Activated naive CD8-positive, alpha-beta T cell (primary cell): ENCODE measurements around the gene PLPPR1.

Source experiments
- H3K27ac Mint-ChIP-seq: one replicate; pipeline ENCODE4 v1.8.0; 2021; ENCODE audit warnings: mixed read lengths
- H3K27me3 Mint-ChIP-seq: one replicate; pipeline ENCODE4 v1.8.0; 2021; ENCODE audit warnings: mixed read lengths
- H3K36me3 Mint-ChIP-seq: one replicate; pipeline ENCODE4 v1.8.0; 2021; ENCODE audit warnings: mixed read lengths
- H3K4me1 Mint-ChIP-seq: one replicate; pipeline ENCODE4 v1.8.0; 2021; ENCODE audit warnings: low read depth, mixed read lengths
- H3K4me3 Mint-ChIP-seq: one replicate; pipeline ENCODE4 v1.8.0; 2021; ENCODE audit warnings: mild to moderate bottlenecking, mixed read lengths
- H3K9me3 Mint-ChIP-seq: one replicate; pipeline ENCODE4 v1.8.0; 2021; ENCODE audit warnings: low read depth, mixed read lengths

The PLPPR1 gene

DNA sequence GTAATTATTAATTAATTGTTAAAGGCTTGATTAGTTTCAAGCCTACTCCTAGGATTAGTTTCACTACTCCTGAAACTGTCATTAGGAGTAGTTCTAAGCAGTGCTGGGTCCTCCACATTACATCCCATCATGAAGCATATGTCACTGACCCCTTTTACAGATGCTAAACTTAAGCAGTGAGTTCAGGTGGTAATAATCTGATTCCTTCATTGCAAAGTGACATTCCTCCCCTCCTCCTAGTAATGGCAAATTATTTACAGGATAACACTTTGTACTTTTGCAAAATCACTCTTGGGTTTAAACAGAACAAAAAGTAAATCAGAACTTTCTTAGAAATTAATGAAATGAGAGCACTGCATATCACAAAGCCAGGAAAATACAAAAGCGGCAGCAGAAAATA, 303.8 kb downstream of the PLPPR1 start:
- Mint-ChIP-seq H3K36me3 (no peaks in the 10 kb centered on the region), H3K27me3 (peaks cover 8% of the 10 kb centered on the region), H3K9me3 (peaks cover 2% of the 10 kb centered on the region), H3K4me1 (no peaks in the 10 kb centered on the region), H3K4me3 (no peak overlapping the region), H3K27ac (no peak overlapping the region)

DNA sequence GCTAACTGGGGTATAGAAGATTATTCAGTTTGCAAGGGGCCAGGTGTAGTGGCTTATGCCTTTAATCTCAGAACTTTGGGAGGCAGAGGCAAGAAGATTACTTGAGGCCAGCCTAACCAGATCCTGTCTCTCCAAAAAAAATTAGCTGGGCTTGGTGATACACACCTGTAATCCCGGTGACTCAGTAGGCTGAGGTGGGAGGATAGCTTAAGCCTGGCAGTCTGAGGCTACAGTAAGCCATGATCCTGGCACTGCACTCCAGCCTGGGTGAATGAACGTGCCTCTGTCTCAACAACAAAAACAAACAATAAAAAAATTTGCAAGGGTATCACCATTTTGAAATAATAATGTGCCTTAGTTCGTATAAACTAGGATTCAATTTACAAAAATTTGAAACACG, 305.0 kb downstream of the PLPPR1 start:
- Mint-ChIP-seq H3K36me3 (no peaks in the 10 kb centered on the region), H3K4me3 (no peak overlapping the region), H3K9me3 (no peaks in the 10 kb centered on the region), H3K4me1 (no peaks in the 10 kb centered on the region), H3K27ac (no peak overlapping the region), H3K27me3 (peaks cover 5% of the 10 kb centered on the region)

DNA sequence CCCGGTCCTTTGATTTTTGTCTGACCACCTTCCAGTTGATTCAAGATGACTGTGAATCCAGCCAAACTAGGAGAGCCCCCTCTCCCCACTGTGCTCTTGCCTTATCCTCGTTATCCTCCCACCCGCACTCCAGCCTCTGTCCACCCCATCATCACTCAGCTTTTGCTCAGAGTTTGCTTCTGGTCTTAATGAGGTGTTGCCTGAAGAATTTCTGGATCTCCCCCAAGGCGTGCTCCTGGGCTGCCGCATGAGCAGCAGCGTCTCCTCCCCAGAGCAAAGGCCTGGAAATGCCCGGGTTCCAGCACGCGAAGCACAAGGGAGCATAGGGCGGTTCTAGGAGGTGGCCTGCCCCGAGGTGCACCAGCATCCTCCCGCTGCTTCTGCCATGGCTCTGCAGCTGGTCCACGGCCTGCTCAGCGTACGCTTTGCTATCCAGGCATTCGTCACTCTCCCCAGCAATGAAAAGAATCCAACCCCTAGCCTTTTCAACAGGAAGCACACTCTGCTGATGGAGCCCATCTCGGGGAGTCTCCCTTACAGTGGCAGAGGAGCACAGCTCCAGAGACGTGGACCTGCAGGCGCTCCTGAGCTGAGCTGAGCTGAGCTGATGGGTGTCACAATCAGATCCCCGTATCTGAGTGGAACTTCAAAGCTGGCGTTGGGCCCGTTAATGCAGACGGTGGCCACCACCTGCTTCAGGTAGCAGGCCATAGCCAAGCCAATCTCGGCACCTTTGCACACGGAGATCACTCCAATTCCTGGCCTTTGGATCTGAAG, 305.6 kb downstream of the PLPPR1 start:
- H3K36me3 Mint-ChIP-seq, result no peaks in the 10 kb centered on the region
- H3K4me1 Mint-ChIP-seq, result no peaks in the 10 kb centered on the region
- H3K9me3 Mint-ChIP-seq, result no peaks in the 10 kb centered on the region
- no peak overlapping the region for H3K27ac Mint-ChIP-seq
- peaks cover 7% of the 10 kb centered on the region for H3K27me3 Mint-ChIP-seq
- no peak overlapping the region for H3K4me3 Mint-ChIP-seq

DNA sequence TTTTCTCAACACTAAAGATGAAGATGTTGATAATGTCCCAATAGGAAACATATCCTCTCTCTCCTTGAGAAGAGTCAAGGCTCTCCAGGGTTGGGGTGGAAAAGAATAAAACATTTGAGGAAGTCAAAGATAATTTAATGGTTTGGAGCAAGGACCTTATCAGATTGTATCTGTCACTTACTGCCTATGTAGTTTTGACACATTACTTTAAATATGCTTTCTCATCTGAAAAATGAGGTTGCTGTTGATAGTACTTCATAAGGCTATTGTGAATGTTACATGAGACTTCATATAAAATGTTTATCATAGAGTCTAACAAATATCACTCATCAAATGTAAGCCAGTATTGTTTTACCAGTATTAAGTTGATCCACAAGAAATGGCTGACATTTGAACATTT, 307.6 kb downstream of the PLPPR1 start:
- Mint-ChIP-seq H3K9me3 (no peaks in the 10 kb centered on the region), H3K4me1 (no peaks in the 10 kb centered on the region), H3K27me3 (peaks cover 10% of the 10 kb centered on the region), H3K27ac (no peak overlapping the region), H3K4me3 (no peak overlapping the region), H3K36me3 (no peaks in the 10 kb centered on the region)

DNA sequence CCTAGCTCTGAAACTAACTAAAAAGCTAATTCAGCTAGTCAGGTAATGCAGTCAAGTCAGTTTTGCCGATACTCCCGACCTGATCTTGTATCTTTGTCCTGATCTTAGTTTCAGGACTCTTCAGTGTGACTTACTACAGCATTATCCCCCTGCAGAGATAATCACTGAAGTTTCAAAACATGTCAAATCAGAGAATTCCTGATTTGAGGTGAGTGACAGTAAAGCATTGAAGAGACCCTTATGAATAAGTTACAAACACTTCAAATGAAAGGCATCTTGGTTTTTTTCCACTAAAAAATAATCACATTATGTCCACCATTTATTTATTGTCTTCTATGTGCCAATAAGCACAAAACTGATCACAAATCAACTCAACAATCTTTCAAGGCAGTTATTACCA, 308.7 kb downstream of the PLPPR1 start:
- H3K4me1 Mint-ChIP-seq, result no peaks in the 10 kb centered on the region
- no peak overlapping the region for H3K27ac Mint-ChIP-seq
- no peaks in the 10 kb centered on the region for H3K36me3 Mint-ChIP-seq
- peaks cover 15% of the 10 kb centered on the region for H3K27me3 Mint-ChIP-seq
- no peaks in the 10 kb centered on the region for H3K9me3 Mint-ChIP-seq
- H3K4me3 Mint-ChIP-seq, result no peak overlapping the region

DNA sequence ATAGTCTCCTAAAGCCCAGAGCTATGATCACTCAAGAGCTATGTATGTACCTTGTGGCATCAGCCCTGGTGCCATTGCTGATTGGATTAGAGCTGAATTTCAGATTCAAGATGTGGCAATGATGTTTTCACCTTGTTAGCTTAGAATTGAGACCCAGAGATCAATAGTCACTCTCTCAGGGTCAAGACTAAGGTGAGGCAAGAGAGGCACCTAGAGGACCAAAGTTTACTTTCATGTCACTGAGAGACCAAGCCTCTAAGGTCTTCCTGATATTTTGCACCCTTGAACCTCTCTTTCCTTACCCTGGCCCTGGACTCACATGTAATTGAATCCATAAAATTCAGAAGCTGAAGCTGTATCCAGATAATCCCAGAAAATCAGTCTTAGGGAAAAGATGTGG, 313.4 kb downstream of the PLPPR1 start:
- Mint-ChIP-seq H3K4me1 (no peaks in the 10 kb centered on the region), H3K4me3 (no peak overlapping the region), H3K27me3 (peaks cover 18% of the 10 kb centered on the region)

DNA sequence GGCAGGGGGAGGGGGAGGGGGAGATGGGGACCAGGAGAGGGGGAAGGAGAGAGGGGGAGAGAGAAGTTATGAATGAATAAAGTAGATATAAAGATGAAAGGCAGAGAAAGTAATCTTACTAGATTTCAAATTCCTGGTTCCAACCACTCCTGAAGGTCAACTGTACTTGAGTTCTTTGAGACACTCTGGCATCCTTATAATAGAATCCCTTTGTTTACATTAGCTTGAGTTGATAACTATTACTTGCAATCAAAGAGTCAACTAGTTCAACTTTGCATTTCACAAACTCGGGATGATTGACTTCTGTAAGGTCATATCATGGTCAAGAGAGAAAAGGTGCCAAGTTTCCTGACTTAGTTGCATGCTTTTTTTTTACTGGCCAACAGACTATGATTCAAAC, 314.1 kb downstream of the PLPPR1 start:
- no peaks in the 10 kb centered on the region for H3K4me1 Mint-ChIP-seq
- peaks cover 14% of the 10 kb centered on the region for H3K27me3 Mint-ChIP-seq
- no peak overlapping the region for H3K4me3 Mint-ChIP-seq
- no peaks in the 10 kb centered on the region for H3K9me3 Mint-ChIP-seq
- no peak overlapping the region for H3K27ac Mint-ChIP-seq
- H3K36me3 Mint-ChIP-seq, result no peaks in the 10 kb centered on the region

More for the DNA sequence above, 313.4 kb downstream of the PLPPR1 start:
- H3K27ac Mint-ChIP-seq, result no peak overlapping the region
- H3K36me3 Mint-ChIP-seq, result no peaks in the 10 kb centered on the region
- H3K9me3 Mint-ChIP-seq, result no peaks in the 10 kb centered on the region

DNA sequence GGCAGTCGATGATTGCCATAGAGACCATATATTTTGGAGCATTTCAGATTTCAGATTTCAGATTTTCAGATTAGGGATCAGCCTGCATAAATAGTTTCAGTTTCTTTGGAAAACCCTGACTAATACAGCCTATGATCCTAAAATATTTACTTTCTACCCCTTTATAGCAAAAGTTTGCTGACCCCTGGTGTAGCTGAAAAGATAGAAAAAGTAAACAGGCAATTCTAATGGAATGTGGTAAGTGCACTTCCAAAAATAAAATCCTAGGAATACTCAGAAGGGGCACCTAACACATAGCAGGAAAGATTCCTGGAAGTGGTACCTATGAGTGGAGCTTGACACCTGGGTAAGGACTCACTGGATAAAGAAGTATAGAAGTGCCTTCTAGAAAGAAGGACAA, 321.8 kb downstream of the PLPPR1 start:
- H3K27me3 Mint-ChIP-seq, result peaks cover 6% of the 10 kb centered on the region
- no peak overlapping the region for H3K27ac Mint-ChIP-seq
- no peaks in the 10 kb centered on the region for H3K4me1 Mint-ChIP-seq
- H3K4me3 Mint-ChIP-seq, result no peak overlapping the region
- no peaks in the 10 kb centered on the region for H3K9me3 Mint-ChIP-seq
- H3K36me3 Mint-ChIP-seq, result no peaks in the 10 kb centered on the region

DNA sequence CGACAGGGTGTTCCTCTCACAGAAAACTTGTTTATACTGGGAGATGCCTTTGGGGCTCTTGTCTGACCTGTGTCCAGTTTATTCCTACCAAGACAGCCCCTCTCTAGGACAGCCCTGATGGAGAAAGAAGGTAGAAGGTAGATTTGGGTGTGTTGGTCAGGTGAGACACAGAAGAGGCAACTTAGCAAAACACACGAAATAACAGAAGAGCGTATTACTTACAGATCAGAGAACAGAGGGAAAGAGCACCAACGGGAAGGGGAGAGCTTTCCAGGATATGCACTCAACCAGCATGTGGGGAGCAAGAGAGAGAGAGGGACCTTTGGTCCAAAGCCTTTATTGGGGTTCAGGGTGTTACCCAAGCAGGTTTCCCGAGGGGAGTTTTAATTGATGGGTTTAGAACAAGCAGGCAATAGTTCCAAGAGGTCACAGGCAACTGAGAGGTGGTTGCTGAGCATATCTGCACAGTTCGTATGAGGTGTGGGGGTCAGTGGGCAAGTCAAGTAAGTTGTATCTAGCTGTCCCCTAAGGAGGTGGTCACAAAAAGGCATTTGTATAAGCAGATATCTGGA, 324.5 kb downstream of the PLPPR1 start:
- Mint-ChIP-seq H3K27me3 (peaks cover 4% of the 10 kb centered on the region), H3K4me3 (no peak overlapping the region), H3K4me1 (no peaks in the 10 kb centered on the region), H3K27ac (no peak overlapping the region), H3K36me3 (no peaks in the 10 kb centered on the region), H3K9me3 (no peaks in the 10 kb centered on the region)

DNA sequence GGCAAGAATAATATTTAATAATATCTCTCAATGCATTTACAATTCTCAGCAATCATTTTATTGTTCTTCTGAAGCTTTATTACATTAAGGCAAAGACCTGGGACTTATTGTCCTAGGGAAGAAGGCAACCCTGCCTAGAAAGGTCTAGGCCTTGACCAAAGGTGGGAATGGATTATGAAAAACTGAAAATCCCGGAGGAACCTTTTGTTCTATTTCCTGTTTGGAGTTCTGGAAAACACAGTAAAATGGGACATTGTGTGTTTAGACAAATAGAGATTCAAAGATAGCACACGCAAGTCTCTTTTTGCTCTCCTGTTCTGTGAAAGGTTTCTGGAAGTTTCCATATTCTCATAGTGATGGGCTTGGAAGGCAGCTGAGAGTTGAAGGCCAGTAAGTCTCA, 325.2 kb downstream of the PLPPR1 start:
- peaks cover 4% of the 10 kb centered on the region for H3K27me3 Mint-ChIP-seq
- H3K9me3 Mint-ChIP-seq, result no peaks in the 10 kb centered on the region
- no peaks in the 10 kb centered on the region for H3K4me1 Mint-ChIP-seq

DNA sequence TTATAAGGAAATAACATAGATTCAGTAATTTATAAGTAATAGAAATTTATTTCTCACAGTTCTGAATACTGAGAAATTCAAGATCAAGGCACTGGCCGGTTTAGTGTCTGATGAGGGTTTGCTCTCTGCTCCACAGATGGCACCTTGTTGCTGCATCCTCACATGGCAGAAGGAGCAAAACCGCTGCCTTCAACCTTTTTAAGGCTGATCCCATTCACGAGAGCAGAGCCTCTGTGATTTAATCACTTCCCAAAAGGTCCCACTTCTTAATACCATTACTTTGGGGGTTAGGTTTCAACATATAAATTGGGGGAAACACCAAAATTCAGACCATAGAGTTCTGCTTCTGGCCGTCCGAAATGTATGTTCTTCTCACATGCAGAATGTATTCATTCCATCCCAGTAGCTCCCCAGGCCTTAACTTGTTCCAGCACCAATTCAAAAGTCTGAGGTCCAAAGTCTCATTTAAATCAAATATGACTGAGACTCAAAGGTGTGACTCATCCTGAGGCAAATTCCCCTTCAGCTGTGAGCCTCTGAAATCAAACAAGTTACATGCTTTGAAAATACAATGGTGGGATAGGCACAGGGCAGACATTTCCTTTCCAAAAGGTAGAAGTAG, 325.7 kb downstream of the PLPPR1 start:
- no peaks in the 10 kb centered on the region for H3K36me3 Mint-ChIP-seq
- peaks cover 3% of the 10 kb centered on the region for H3K27me3 Mint-ChIP-seq
- no peak overlapping the region for H3K27ac Mint-ChIP-seq
- no peaks in the 10 kb centered on the region for H3K9me3 Mint-ChIP-seq
- H3K4me1 Mint-ChIP-seq, result no peaks in the 10 kb centered on the region
- H3K4me3 Mint-ChIP-seq, result no peak overlapping the region

More for the DNA sequence above, 325.2 kb downstream of the PLPPR1 start:
- no peak overlapping the region for H3K27ac Mint-ChIP-seq
- no peak overlapping the region for H3K4me3 Mint-ChIP-seq
- no peaks in the 10 kb centered on the region for H3K36me3 Mint-ChIP-seq

DNA sequence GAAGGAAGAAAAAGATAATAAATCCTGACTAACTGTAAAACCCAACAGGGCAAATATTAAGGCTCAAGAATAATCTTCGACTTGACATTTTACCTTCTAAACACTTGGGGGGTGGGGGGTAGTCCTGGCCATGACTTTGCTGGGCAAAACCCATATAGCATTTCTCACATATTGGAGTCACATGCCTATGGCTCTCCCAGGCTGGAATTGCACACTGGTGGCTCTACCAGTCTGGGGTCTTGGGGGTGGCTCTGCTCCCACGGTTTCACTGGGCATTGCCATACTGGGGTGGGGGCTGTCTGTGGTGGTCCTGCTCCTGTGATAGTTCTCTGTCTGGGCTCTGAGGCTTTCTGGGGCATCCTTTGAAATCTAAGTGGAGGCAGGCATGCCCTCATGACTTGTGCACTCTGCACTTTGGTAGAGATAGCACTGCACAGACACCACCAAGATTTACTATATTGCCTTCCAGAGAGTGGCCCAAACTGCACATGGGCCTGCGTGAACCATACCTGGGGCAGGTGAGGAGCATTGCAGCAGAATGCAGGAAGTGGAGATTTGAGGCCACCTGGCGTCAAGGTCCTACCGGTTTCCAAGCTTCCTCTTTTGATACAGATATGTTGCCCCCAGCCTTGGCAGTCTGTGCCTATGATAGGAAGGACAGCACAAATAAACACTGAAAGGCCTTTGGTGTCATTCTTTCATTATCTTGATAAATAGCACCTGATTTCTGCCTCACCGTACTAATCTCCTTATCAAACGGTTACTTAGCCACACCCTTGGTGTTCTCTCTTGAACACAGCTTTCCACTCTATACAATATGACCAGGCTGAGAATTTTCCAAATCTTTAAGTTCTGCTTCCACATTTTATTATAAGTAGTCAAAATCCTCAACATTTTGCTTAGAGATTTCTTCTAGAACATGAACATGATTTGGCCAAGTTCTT, 326.5 kb downstream of the PLPPR1 start:
- Mint-ChIP-seq H3K4me3 (no peak overlapping the region), H3K36me3 (no peaks in the 10 kb centered on the region), H3K9me3 (no peaks in the 10 kb centered on the region), H3K27ac (no peak overlapping the region), H3K4me1 (no peaks in the 10 kb centered on the region), H3K27me3 (peaks cover 2% of the 10 kb centered on the region)

DNA sequence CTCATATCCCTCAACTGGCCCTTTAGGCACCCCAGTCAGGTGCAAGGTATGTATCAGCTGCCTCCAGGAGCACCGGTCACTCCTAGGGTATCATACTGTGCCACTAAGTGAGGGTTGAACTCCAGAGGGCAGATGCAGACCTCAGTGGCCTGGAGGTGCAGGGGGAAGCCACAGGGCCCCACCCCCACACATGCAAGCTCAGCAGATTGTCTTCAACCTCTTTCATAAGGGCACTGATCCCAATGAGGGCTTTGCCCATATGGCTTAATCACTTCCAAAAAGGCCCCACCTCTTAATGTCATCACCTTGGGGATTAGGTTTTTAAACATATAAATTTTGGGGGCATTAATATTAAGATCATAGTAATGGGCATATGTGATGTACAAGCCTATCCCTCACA, 328.1 kb downstream of the PLPPR1 start:
- no peaks in the 10 kb centered on the region for H3K9me3 Mint-ChIP-seq
- no peaks in the 10 kb centered on the region for H3K36me3 Mint-ChIP-seq

DNA sequence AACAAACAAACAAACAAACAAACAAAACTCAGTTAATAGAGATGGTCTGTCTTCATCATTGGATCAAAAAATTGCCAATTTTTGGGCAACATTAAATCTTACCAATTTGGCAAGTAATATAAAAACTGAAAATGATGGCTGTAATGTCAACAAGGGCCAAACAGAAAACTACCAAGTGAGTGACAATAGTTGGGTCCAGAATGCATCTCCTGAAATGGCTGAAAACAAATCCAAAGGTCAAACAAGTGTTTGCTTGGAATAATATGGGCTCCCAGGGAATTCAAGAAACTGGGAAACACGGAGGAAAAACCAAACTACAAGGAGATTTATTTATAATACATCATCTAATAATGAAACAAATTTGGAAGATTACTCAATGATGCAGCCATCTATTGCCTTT, 331.2 kb downstream of the PLPPR1 start:
- H3K27me3 Mint-ChIP-seq, result peaks cover 2% of the 10 kb centered on the region
- H3K27ac Mint-ChIP-seq, result no peak overlapping the region
- H3K36me3 Mint-ChIP-seq, result no peaks in the 10 kb centered on the region
- no peaks in the 10 kb centered on the region for H3K9me3 Mint-ChIP-seq
- no peaks in the 10 kb centered on the region for H3K4me1 Mint-ChIP-seq
- no peak overlapping the region for H3K4me3 Mint-ChIP-seq

More for the DNA sequence above, 328.1 kb downstream of the PLPPR1 start:
- Mint-ChIP-seq H3K4me3 (no peak overlapping the region), H3K4me1 (no peaks in the 10 kb centered on the region), H3K27ac (no peak overlapping the region), H3K27me3 (peaks cover 2% of the 10 kb centered on the region)

DNA sequence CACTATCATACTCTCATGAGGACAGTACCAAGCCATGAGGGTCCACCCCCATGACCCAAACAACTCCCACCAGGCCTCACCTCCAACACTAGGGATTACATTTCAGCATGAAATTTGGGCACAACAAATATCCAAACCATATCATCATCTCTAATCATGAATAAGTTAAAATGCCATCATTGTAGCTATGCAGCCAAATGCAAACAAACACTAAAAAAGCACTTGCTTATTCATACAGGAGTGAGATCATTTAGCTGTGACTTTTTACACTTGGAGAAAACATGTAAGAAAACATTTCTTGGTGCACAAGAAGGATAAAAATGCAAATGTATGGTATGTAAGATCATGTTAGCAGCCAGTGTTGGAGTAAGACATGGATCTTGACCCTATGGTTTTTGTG, 332.1 kb downstream of the PLPPR1 start:
- no peak overlapping the region for H3K27ac Mint-ChIP-seq
- H3K9me3 Mint-ChIP-seq, result no peaks in the 10 kb centered on the region
- H3K36me3 Mint-ChIP-seq, result no peaks in the 10 kb centered on the region
- no peak overlapping the region for H3K4me3 Mint-ChIP-seq
- H3K4me1 Mint-ChIP-seq, result no peaks in the 10 kb centered on the region
- peaks cover 3% of the 10 kb centered on the region for H3K27me3 Mint-ChIP-seq
